HepG2 (cell line): ENCODE results near the gene C11orf24. TPM values are rescaled to one million over a fixed set of nuclear protein-coding genes. Genes with fewer than 3 reads are reported as not detected.
A peak's percentile ranks its signal among the peaks of the same experiment; 100 is the strongest.

Source experiments
- BCL6 ChIP-seq: IDR thresholded peaks from 2 replicates; pipeline ENCODE4 v1.6.1; 2016; ENCODE audit warnings: missing genetic modification reagents, missing compliant biosample characterization
- ELK4 ChIP-seq: sonication (generic); formaldehyde crosslinking; IDR thresholded peaks from 2 replicates; pipeline ENCODE4 v1.9.0; 2021; ENCODE audit warnings: missing genetic modification reagents, borderline replicate concordance
- FOXJ3 ChIP-seq: sonication (generic); formaldehyde crosslinking; IDR thresholded peaks from 2 replicates; pipeline ENCODE4 v1.4.0; 2020; ENCODE audit warnings: missing genetic modification reagents, mild to moderate bottlenecking, borderline replicate concordance
- ISL2 ChIP-seq: sonication (generic); formaldehyde crosslinking; IDR thresholded peaks from 2 replicates; pipeline ENCODE4 v1.5.0; 2020; ENCODE audit warnings: missing genetic modification reagents
- JUN ChIP-seq: sonication (generic); formaldehyde crosslinking; IDR thresholded peaks from 2 replicates; pipeline ENCODE4 v1.4.0; 2020; ENCODE audit warnings: mild to moderate bottlenecking, missing genetic modification reagents
- KAT2B ChIP-seq: fragments of 150-350 bp; IDR thresholded peaks from 2 replicates; pipeline ENCODE4 v1.6.1; 2014; ENCODE audit warnings: low read depth, low read length, borderline replicate concordance
- KDM5B ChIP-seq: sonication (generic); formaldehyde crosslinking; IDR thresholded peaks from 2 replicates; pipeline ENCODE4 v1.4.0; 2020; ENCODE audit warnings: missing genetic modification reagents, mild to moderate bottlenecking, borderline replicate concordance
- MIXL1 ChIP-seq: IDR thresholded peaks from 2 replicates; pipeline ENCODE4 v1.6.1; 2016
- PBX3 ChIP-seq: sonication (generic); formaldehyde crosslinking; IDR thresholded peaks from 2 replicates; pipeline ENCODE4 v1.8.1; 2023; ENCODE audit warnings: missing genetic modification reagents, inconsistent platforms, borderline replicate concordance
- PCBP2 ChIP-seq: fragments of 200-400 bp; formaldehyde crosslinking; optimal IDR thresholded peaks from 2 replicates; pipeline ENCODE3; 2018; ENCODE audit warnings: low read length, low read depth; ENCODE audit not compliant: poor library complexity, severe bottlenecking
- SAP130 ChIP-seq: IDR thresholded peaks from 2 replicates; pipeline ENCODE4 v1.6.1; 2016; ENCODE audit warnings: low read depth
- SNAPC5 ChIP-seq: sonication (generic); formaldehyde crosslinking; IDR thresholded peaks from 2 replicates; pipeline ENCODE4 v1.8.1; 2023; ENCODE audit warnings: mild to moderate bottlenecking, missing genetic modification reagents, borderline replicate concordance
- TCF7 ChIP-seq: sonication (generic); IDR thresholded peaks from 2 replicates; pipeline ENCODE4 v1.6.1; 2016; ENCODE audit warnings: antibody characterized with exemption, low read depth
- ZBTB3 ChIP-seq: sonication (generic); formaldehyde crosslinking; IDR thresholded peaks from 2 replicates; pipeline ENCODE4 v1.4.0; 2020; ENCODE audit warnings: low read depth, mild to moderate bottlenecking, moderate library complexity, missing genetic modification reagents, borderline replicate concordance
- ZBTB46 ChIP-seq: sonication (generic); formaldehyde crosslinking; IDR thresholded peaks from 2 replicates; pipeline ENCODE4 v1.4.0; 2020; ENCODE audit warnings: mild to moderate bottlenecking, missing genetic modification reagents, borderline replicate concordance
- ZNF160 ChIP-seq: sonication (generic); formaldehyde crosslinking; IDR thresholded peaks from 2 replicates; pipeline ENCODE4 v1.8.0; 2022; ENCODE audit warnings: mild to moderate bottlenecking, inconsistent platforms, missing genetic modification reagents
- ZNF24 ChIP-seq: fragments of 450-650 bp; IDR thresholded peaks from 2 replicates; pipeline ENCODE4 v1.6.1; 2017; ENCODE audit warnings: antibody characterized with exemption, mild to moderate bottlenecking
- ZNF343 ChIP-seq: sonication (generic); formaldehyde crosslinking; IDR thresholded peaks from 2 replicates; pipeline ENCODE4 v1.4.0; 2020; ENCODE audit warnings: mild to moderate bottlenecking, missing genetic modification reagents
- ZNF362 ChIP-seq: sonication (generic); formaldehyde crosslinking; IDR thresholded peaks from 2 replicates; pipeline ENCODE4 v1.4.0; 2020; ENCODE audit warnings: missing genetic modification reagents, mild to moderate bottlenecking, borderline replicate concordance
- ZNF431 ChIP-seq: sonication (generic); formaldehyde crosslinking; IDR thresholded peaks from 2 replicates; pipeline ENCODE4 v1.9.0; 2022; ENCODE audit warnings: missing genetic modification reagents, low read depth, mild to moderate bottlenecking, borderline replicate concordance
- ZNF572 ChIP-seq: sonication (generic); formaldehyde crosslinking; IDR thresholded peaks from 2 replicates; pipeline ENCODE4 v1.5.1; 2020; ENCODE audit warnings: mild to moderate bottlenecking, missing genetic modification reagents
- ZNF598 ChIP-seq: sonication (generic); formaldehyde crosslinking; IDR thresholded peaks from 2 replicates; pipeline ENCODE4 v1.5.1; 2020; ENCODE audit warnings: mild to moderate bottlenecking, missing genetic modification reagents, borderline replicate concordance
- ZNF709 ChIP-seq: sonication (generic); formaldehyde crosslinking; IDR thresholded peaks from 2 replicates; pipeline ENCODE4 v1.5.0; 2020; ENCODE audit warnings: mild to moderate bottlenecking, missing genetic modification reagents
- ZNF713 ChIP-seq: sonication (generic); formaldehyde crosslinking; IDR thresholded peaks from 2 replicates; pipeline ENCODE4 v1.4.0; 2020; ENCODE audit warnings: mild to moderate bottlenecking, missing genetic modification reagents
- ZNF747 ChIP-seq: sonication (generic); formaldehyde crosslinking; IDR thresholded peaks from 2 replicates; pipeline ENCODE4 v1.8.1; 2023; ENCODE audit warnings: missing genetic modification reagents, mild to moderate bottlenecking, borderline replicate concordance
- ZNF780A ChIP-seq: sonication (generic); formaldehyde crosslinking; IDR thresholded peaks from 2 replicates; pipeline ENCODE4 v1.8.0; 2022; ENCODE audit warnings: mild to moderate bottlenecking, missing genetic modification reagents, moderate library complexity
- polyA plus RNA-seq, 8 experiments: library from polyadenylated mRNA; depleted of rRNA in 3 of 8; stranded (reverse) in 7 of 8; unstranded in 1 of 8; fragments of >200 nt; fragmentation: Illumina TruSeq in 4 of 8; extraction: Trizol in 4 of 8; gene quantifications; 2 replicates each; pipeline versions ENCODE4 v1.2.1 to v1.2.3, GENCODE V29; 2011 to 2016; ENCODE audit warnings: low read depth in 4 of 8, missing spikeins in 1 of 8, mixed read lengths in 1 of 8; ENCODE audit not compliant: insufficient read depth in 1 of 8
- total RNA-seq, 5 experiments: library from RNA; depleted of rRNA; stranded (reverse); fragments of >200 nt; fragmentation: Illumina TruSeq; extraction: Trizol; gene quantifications; 2 replicates each; pipeline ENCODE4 v1.2.3, GENCODE V29; 2016; ENCODE audit warnings: low read depth in 1 of 5

C11orf24 gene
- total and polyA plus RNA-seq, 2 of the 13 experiments (the other 11 are each of a cell fraction or from before 2014, with no cell fraction given), result 52.9 to 55.5 TPM

- TF ChIP-seq ZNF160 (no peak), ZNF747 (CRISPR knock-in tag) (no peak), PCBP2 (no peak), ZNF362 (no peak), KAT2B (no peak), SAP130 (CRISPR knock-in tag) (peak; percentile 47), PBX3 (CRISPR knock-in tag) (no peak), MIXL1 (CRISPR knock-in tag) (no peak), JUN (CRISPR knock-in tag) (no peak), KDM5B (CRISPR knock-in tag) (no peak), ZNF572 (CRISPR knock-in tag) (no peak), ZNF713 (CRISPR knock-in tag) (no peak), ZNF780A (CRISPR knock-in tag) (no peak), ZNF343 (CRISPR knock-in tag) (no peak), BCL6 (CRISPR knock-in tag) (peak; percentile 87), TCF7 (no peak), ZNF24 (no peak), ZNF431 (CRISPR knock-in tag) (0 out of 2 replicates have a peak, but pooled peaks have one; percentile 66), FOXJ3 (no peak), SNAPC5 (CRISPR knock-in tag) (no peak), ZBTB46 (CRISPR knock-in tag) (no peak), ELK4 (CRISPR knock-in tag) (no peak), ZNF709 (0 out of 2 replicates have a peak, but pooled peaks have one; percentile 42), ZBTB3 (CRISPR knock-in tag) (no peak), ZNF598 (CRISPR knock-in tag) (no peak), ISL2 (CRISPR knock-in tag) (no peak)
These were observed 55.4 kb downstream of the C11orf24 start (continued) for GRCh38 chr11:68216171-68216938.
